ENCODE results near the gene HPCAL1. TPM values are rescaled to one million over a fixed set of nuclear protein-coding genes. Genes with fewer than 3 reads are reported as not detected.
A peak's percentile ranks its signal among the peaks of the same experiment; 100 is the strongest.
"Not testable (repeated sequence)": the region's sequence is repeated elsewhere in the genome, so short reads cannot be mapped to it uniquely, and the experiment has no call there.

HPCAL1 gene
- total RNA-seq, 1 experiment from 2014 or later, result 273 TPM

DNA sequence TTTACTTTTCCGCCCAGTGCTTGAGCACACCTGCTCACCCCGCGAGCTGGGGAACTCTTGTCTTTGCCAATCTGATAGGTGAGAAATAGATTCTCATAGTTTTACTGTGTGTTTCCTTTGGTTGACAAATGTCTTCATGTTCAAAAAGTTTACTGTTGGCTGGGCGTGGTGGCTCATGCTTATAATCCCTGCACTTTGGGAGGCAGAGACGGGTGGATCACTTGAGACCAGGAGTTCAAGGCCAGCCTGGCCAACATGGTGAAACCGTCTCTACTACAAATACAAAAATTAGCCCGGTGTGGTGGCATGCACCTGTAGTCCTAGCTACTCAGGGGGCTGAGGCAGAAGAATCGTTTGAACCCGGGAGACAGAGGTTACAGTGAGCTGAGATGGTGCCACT is 135.1 kb downstream of the HPCAL1 start:
- no peak for DNase-seq (ENCODE audit: low read depth)

DNA sequence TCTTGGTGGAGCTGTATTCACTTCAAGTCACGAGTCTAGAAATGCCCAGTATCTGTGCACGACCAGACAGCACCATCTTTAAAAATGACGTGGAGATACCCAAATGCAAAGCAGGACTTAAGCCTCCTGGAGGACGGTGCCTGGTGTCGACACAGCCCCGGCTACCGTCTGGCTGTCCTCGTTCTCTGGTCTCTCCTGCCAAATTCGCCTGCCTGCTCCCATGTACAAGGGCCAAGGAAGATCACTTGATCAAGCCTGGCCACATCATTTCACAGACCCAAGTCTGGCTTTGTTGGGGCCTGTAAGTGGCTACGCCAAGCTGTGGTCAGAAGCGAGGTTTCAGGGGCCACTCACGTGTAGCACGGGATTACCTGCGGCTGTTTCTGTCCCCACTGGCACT is 136.0 kb downstream of the HPCAL1 start:
- DNase-seq (ENCODE audit: low read depth), result no peak

DNA sequence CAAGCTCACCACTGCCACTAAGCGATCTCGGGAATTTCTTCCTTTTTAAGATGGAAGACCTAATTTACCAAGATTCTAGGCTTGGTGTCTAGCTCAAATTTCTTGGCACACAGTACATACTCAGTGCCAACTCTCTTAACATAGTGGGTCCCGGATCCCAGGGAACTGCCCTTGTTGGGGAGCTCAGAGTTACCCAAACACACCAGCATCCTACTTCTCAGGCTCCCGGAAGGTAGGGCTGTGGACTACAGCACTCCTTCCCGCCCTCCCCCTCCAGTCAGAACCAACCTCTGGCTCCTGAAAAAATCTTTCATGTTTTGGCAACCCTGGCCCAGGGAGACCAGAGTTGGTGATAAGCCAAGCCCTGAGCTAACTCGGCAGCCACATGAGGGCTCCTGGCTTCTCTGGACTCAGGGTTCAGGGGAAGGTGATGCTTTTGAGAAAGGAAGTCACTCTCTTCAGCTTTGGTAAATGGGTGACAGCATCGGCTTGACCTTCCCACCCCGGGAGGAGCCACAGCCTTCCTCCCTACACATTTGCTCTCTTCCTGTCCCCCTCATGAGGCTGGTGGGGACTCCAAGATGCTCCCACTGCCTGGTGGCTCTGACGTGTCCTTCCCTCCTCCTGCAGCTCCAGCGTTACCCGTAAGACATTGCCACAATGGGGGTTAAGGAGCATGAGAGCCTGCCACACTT is 136.6 kb downstream of the HPCAL1 start:
- no peak for DNase-seq (ENCODE audit: low read depth)

DNA sequence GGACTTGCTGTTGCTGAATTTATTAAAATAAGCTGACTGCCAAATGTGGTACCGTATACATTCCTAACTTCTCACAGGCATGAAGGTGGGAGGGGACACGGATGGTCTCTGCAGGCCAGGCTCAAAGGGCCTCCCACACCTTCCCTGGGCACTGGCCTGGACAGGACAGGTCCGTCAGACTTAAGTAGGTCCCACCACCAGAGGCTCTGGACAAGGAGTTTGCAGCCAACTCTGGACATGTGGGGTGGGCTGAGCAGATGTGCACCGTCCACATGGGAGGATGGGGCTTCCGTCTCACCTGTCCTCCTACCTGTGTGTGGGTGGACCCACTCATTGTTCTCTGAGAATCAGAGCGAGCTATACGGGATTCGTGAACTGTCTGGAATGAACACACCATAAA is 137.3 kb downstream of the HPCAL1 start:
- no peak for DNase-seq (ENCODE audit: low read depth)

DNA sequence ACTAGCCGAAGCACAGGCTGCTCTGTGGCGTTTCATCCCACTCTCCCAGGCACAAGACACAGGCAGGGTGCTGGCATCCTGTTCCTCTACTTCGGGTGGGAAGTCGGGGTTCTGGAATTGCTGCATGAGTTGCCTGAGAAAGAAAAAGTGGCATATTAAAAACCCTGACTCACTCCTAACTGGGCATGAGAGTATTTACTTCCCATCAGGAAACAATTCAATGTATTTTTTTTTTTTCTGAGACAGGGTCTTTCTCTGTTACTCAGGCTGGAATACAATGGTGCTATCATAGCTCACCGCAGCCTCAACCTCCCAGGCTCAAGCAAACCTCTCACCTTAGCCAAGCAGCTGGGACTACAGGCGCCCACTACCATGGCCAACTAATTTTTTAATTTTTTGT is 138.0 kb downstream of the HPCAL1 start:
- DNase-seq (ENCODE audit: low read depth), result no peak

DNA sequence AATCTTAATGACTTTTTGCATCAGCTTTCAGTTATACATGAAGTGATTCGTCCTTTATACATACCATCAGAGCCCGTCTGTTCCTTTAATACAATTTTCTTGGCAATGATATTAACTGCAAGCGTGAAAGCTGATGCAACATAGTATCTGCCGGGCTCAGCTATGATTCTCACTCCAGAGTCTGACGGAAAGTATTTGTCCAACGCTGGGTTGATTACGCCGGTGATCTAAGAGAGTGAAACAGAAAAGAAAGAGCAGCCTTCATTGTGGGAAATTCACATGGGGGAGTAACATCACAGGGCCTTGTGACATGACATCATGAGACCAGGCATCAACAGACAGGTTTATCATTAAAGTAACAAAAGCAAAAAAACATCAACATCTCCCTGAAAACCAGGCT is 139.2 kb downstream of the HPCAL1 start:
- no peak for DNase-seq (ENCODE audit: low read depth)

DNA sequence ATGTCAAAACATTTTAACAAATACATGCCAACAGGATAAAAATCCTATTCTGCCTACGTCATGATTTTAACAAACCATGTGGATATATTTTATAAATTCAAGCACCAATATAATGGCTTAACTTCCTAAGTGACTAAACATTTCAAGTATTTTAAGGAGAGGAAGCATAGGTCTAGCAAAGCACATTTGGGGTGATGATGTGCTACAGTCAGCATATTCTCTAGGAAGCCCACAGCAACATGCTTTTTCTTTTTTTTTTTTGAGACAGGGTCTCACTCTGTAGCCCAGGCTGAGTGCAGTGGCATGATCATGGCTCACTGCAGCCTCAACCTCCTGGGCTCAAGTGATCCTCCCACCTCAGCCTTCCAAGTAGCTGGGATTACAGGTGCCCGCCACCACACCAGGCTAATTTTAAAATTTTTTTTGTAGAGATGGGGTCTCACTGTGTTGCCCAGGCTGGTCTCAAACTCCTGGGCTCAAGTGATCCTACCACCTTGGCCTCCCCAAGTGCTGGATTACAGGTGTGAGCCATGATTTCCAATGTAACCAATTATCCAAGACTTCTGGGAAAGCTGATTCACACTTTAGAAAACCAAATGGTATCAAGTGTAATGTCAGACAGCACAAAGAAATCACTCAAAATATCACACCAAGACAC is 139.9 kb downstream of the HPCAL1 start:
- not testable (repeated sequence) for DNase-seq (ENCODE audit: low read depth)

DNA sequence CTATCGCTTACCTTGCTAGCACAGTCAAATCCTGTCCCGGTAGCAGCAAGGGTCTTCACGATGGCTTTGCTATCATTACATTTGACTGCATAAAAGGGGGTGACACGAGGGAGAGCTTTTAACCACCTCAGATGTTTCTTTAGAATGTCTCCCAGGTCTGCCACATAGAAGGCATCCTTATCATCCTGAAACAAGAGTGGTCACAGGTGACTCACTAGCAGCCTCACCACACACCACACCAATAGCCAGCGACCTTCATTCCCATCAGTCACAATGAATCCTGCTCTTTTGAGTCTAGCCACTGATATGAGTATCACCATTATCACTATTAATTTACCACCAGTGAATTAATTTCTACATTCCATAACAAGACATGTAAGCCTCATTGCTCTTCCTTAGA is 141.8 kb downstream of the HPCAL1 start:
- DNase-seq (ENCODE audit: low read depth), result no peak

DNA sequence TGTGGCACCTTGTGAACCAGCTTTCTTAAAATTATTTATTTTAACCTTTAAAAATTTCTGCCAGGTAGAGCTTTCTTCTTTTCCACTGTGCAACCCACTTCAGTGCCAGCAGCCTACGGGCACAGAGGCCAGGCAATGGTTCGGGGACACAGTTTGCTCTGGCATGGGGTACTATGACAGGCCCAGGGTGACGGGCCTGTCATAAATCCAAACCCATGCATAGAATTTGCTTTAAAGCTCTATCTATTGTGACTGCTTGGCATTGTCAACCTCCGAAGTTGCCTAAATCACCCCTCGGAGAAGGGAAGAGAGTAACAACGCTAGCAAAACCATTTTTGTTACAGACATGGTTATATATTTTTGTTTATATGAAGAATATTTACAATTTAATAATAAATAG is 143.9 kb downstream of the HPCAL1 start:
- no peak for DNase-seq (ENCODE audit: low read depth)

DNA sequence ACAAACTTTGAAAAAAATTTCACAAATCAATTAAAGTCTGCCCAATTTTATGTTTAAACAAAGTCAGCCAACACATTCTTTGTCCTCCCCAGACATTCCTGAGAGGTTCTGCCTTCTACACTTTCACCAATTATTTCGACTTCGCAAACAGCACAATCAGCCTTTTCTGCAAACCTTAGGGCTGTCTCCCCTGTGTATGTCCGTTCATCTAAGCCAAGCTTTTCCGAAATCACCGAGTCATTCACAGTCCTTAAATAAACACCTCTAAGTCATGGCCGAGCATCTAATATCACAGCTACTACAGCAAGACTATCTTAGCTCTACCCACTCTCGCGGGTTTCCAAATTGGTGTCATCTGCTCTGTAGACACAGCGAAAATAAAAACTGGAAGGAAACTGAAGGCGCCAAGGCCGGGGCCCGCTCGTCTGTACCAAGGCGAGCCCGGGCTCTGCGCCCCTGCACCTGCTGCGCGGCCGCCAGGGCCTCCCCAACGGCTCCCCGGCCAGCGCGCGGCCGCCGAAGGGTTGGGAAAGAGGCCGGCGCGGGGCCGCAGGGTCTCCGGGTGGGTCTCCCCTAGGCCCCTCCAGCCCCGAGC is 144.7 kb downstream of the HPCAL1 start:
- DNase-seq (ENCODE audit: low read depth), result no peak

DNA sequence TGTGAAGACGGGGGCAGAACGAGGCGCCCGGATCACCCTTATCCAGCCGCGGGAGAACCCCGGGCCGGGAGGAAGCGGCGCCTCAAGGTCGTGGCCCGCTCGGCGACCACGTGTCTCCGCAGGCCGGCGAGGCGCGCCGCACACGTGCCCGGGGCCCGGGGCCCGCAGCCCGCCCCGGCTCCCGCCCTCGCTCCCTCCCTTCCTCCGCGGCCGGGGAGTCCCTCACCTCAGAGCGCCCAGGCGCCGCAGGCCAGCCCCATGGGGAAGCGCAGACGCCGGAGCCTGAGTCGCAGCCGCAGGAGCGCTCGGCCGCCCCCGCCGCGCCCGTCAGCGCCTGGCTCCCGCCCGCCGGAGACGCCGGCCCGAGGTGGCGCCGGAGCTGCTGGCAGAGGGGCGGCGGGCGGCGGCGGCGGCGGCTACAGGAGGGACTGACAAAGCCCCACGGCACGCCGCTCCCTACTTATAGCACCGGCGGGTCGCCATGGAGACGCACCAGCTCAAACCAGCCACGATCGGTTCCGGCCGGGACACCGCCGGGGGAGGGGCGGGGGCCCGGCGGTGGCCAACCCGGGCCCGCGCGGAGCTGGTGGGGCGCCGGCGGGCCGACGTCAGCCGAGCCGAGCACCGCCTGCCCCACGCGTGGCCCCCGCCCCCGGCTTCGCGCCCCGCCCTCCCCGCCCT is 145.3 kb downstream of the HPCAL1 start, which contains the start of gene ODC1:
TSS of gene ODC1 (minus strand) at position 433 of the 681 bp plus-strand sequence. CDS start 3,295 bp downstream, outside the sequence.
- DNase-seq (ENCODE audit: low read depth), result peak; percentile 88

DNA sequence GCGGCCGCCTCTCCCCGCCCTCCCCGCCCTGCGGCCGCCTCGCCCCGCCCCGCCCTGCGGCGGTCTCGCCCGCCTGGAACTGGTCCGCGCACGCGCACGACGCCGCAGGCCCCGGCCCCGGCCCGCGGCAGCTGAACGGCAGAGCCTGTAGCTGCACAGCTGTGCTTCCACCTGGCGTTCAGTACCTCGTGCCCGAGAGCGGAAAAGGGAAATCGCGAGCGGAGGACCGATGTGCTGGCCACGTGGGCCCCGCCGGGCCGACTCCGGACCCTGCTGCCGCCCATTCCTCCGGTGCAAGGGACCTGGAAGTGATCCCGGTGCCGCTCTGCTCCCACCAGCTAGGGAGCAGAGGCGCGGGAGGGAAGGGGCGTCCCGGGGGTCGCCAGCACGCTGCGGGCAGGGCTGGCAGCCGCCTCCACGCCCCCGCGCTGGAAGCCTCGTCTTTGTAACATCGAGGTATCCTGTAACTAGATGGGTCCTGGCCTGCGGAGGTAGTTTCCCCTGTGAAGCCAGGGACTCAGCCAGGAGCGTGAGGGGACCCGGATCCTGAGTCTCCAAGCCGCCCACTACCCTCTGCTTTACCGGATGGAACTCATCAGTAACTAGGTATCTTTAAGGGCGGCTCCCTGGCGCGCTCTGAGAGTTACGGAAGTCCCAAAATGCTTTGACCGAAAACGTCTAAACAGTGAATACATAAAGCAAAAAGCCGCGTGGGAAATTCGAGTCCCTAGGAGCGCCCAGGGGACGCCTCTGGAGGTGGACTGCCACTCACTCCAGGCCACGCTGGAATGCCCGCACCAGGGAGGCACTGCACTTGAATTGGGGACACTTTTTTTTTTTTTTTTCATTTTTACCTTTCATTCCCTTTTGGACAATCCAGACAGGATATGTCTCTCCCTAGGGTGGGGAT is 146.1 kb downstream of the HPCAL1 start:
- no peak for DNase-seq (ENCODE audit: low read depth)

DNA sequence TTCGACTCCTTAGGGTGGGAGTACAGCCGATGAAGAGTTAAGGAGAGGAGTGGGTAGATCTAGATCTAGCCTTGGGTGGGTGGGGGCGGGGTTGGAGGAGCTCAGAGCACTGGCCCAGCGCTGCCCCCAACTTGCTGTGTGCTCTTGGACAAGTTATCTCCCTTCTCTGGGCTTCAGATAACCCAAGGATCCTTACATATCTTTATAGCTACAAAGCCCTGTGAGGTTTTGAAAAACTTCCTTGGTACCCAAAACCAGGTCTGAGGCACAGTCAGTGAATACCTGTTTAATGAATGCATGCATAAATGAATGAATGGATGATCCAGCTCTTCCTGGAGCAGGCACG is 146.8 kb downstream of the HPCAL1 start:
- DNase-seq (ENCODE audit: low read depth), result no peak

DNA sequence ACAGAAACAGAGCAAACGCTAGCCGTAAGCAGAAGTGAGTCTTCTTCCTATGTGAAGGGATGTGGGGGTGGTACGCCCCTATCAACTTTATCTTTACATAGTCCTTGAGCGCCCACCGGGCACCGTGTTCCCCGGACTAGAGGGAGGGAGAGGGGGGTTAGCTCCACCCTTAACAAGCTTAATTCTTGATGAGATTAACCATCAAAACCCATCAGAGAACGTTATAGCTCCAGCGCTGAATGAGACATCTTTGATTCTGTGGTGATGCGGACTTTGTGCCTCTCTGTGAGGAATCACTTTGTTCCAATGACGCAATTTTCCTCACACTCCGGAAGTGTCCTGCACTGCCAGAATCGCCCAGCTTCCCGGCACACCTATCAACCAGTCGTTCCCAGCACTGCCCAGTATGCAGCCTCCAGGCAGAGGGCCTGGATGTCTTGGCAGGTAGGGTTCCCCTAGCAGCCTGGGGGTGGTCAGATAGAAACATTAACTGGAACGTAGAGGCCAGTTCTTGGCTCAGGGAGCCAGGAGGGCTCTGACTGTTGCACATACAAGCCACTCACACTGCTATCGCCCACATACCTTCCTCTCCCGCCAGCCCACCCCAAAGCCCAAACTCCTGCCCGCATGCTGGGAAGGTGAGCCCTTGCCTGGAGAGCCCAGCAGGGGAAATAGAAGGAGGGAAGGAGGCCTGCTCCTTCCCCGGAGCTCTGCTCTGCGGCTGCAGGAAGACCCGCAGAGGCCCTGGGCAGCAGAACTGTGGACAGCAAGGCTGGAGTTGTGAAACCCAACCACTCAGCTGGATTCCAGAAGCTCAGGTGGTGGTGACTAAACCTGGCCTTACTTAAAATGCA is 147.4 kb downstream of the HPCAL1 start:
- no peak for DNase-seq (ENCODE audit: low read depth)

DNA sequence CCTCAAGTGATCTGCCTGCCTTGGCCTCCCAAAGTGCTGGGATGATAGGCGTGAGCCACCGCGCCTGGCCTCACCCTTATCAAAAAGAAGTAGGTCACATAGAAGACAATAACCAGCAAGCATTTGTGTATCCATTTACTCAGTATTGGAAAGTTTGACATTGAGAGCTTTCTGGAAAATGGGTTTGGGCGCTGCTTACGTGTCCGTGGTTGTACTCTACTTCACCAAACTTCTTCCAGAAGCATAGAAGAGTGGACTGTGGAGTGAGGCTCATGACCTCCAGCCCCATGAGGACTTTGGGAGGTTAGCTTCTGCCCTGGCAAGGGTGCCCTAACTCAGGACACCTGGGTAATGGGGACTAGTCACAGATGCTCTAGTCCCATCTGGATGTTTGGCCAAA is 149.1 kb downstream of the HPCAL1 start:
- no peak for DNase-seq (ENCODE audit: low read depth)

DNA sequence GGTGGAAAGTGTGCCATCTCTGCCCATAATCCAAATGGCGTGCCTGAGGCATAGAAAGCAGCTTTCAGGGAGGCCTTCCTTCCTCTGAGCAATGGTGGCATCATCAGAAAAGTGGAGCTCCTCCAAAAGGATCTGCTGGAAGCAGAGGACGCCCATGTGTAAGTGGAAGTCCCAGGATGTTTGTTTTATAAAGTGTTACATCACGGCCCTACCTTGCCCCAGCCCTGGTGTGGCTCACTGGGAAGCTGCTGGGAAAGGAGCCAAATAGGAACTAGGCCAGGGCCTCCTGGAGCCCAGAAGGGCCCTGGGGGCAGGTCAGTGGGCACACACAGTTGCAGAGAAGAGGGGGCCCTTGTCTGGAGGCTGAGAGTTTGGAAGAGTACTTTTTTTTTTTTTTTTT is 149.6 kb downstream of the HPCAL1 start:
- peak; percentile 99 for DNase-seq (ENCODE audit: low read depth)

DNA sequence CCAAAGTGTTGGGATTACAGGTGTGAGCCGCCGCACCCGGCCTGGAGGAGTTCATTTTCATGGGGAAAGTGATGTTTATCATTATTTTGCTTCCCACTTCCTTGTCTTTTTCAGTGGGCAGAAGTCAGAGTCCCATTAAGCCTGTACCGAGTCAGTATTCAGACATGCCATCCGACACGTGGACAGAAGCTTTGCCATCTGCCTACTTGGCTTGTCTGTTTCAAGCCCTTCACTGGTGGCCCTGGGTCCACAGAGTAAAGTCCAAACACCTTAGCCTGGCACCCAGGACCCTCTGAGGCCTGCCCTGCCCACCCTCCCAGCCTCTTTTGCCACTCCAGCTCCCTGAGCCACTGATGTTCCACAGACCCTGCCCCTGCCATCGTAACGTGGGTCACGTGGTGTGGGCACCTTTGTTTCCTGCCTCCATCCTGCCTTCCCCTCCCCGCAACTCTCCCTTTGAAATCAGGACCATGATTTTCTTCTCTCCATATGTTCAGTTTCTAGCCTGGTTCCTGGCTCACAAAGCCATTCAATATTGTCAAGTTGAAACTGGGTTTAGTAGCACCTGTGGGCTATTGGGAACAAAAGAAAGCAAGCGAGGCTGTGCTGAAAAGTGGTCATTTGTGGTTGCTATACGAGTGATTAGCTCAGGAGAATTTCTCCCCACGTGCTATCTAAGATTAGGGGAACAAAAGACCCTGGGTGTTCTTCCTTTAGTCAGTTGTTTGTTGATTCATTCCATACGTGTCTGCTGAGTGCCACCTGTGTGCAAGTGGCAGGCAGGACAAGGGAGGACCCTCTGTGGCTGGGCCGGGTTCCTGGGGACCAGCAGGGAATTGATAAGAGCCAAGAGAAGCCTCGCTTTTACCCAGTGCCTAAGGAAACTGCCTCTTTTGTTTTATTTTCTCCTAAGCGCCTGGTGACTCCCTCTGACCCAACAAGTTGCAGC is 150.5 kb downstream of the HPCAL1 start:
- no peak for DNase-seq (ENCODE audit: low read depth)

DNA sequence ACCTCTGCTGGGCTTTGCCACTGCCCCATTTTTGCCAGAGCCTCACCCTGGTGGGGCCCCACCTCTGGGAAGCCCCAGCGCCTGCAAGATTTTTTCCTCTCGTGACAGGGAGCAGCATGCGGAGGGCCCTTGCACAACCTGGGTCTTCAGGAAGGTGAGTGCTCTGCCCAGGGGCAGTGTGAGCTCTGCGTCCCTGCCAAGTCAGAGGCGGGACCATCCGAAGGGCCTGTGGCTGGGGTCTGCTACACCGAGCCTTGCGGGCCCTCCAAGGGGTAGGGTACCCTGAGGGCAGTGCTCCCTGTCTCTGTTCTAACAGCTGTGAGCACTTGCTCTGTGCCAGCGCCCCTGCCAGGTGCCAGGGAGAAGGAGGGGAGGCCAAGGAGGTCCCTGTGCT is 151.2 kb downstream of the HPCAL1 start:
- no peak for DNase-seq (ENCODE audit: low read depth)

DNA sequence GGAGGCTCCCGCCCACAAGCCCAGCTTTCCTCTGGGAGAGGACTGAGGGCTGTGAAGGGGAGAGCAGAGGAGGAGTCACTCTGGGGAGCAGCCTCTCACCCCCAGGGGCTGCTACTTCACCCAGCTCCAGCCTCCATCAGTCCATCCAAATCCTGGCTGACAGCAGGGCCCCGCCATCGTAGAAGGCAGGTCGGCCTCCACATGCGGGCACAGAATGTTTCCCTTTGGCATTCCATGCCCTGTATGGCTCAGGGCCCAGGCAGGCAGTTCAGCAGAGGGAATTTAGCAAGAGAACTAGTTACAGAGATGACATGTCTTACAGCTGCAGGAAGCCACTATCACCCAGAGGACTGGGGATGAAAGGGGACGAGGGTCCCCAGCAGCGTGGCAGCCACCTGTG is 151.8 kb downstream of the HPCAL1 start:
- DNase-seq (ENCODE audit: low read depth), result peak; percentile 28

DNA sequence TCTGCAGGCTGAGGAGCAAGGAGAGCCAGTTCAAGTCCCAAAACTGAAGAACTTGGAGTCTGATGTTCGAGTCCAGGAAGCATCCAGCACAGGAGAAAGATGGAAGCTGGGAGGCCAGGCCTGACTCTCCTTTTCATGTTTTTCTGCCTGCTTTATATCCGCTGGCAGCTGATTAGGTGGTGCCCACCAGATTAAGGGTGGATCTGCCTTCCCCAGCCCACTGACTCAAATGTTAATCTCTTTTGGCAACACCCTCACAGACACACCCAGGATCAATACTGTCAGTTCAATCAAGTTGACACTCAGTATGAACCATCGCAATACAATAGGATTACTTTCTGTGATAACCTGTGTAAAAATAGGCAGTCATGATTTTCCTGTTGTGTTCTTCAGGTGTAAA is 154.5 kb downstream of the HPCAL1 start:
- not testable (repeated sequence) for DNase-seq (ENCODE audit: low read depth)

Data from RPMI7951 (cell line).